A673 (cell line): ENCODE measurements around the gene AKAP6.

ENCODE experiments used
- CTCF ChIP-seq: fragments of 300-800, 200-600 bp; sonication (generic); conservative IDR thresholded peaks from 2 replicates; pipeline ENCODE4 v1.5.1; 2017; ENCODE audit warnings: low read depth, mild to moderate bottlenecking, antibody characterized with exemption, low read length, moderate library complexity, mixed read lengths
- EZH2 ChIP-seq: fragments of 200-600 bp; sonication (generic); IDR thresholded peaks from 2 replicates; pipeline ENCODE4 v1.6.1; 2017; ENCODE audit warnings: borderline replicate concordance, low read depth, mild to moderate bottlenecking, mixed read lengths, antibody characterized with exemption, low read length; ENCODE audit not compliant: poor library complexity, severe bottlenecking

GRCh38 chr14:32692441-32692840 lies 363.3 kb downstream of the AKAP6 start:
- TF ChIP-seq CTCF (no peak), EZH2 (no peak)
